Large intestine (tissue), 3 donors: ENCODE measurements around the gene UBL4B. TPM values are rescaled to one million over a fixed set of nuclear protein-coding genes. Genes with fewer than 3 reads are reported as not detected.
A peak's percentile ranks its signal among the peaks of the same experiment; 100 is the strongest.

Source experiments
- DNase-seq, 2 donors: peaks; one replicate each; pipeline versions ENCODE4 v3.0.0 to v3.0.0-alpha.2; 2013
- H3K27ac ChIP-seq: one replicate; pipeline ENCODE4 v1.5.1; 2013; ENCODE audit warnings: low read length
- H3K27me3 ChIP-seq: 2 replicates; pipeline ENCODE4 v1.6.1; 2013; ENCODE audit warnings: low read length; ENCODE audit not compliant: control insufficient read depth, insufficient read depth
- H3K36me3 ChIP-seq: 2 replicates; pipeline ENCODE4 v1.6.1; 2013; ENCODE audit warnings: low read length; ENCODE audit not compliant: control insufficient read depth, insufficient read depth
- H3K4me1 ChIP-seq: one replicate; pipeline ENCODE4 v1.6.1; 2013; ENCODE audit warnings: low read length; ENCODE audit not compliant: control insufficient read depth, insufficient read depth
- H3K4me3 ChIP-seq: one replicate; pipeline ENCODE4 v1.5.1; 2013; ENCODE audit warnings: low read length
- H3K9me3 ChIP-seq: one replicate; pipeline ENCODE4 v1.6.1; 2013; ENCODE audit warnings: mild to moderate bottlenecking, low read depth, low read length, moderate library complexity; ENCODE audit not compliant: control insufficient read depth
- WGBS: methylation state at CpG from one replicate; pipeline ENCODE4 v1.1.5; 2013; ENCODE audit warnings: low lambda C conversion rate; ENCODE audit not compliant: insufficient coverage; 5-methylcytosine and 5-hydroxymethylcytosine counted together
- polyA plus RNA-seq: library from polyadenylated mRNA; unstranded; fragments of 120-200 nt; gene quantifications from one replicate; pipeline ENCODE4 v1.2.1, GENCODE V29; 2013

UBL4B gene
- polyA plus RNA-seq, 1 donor = not detected

DNA sequence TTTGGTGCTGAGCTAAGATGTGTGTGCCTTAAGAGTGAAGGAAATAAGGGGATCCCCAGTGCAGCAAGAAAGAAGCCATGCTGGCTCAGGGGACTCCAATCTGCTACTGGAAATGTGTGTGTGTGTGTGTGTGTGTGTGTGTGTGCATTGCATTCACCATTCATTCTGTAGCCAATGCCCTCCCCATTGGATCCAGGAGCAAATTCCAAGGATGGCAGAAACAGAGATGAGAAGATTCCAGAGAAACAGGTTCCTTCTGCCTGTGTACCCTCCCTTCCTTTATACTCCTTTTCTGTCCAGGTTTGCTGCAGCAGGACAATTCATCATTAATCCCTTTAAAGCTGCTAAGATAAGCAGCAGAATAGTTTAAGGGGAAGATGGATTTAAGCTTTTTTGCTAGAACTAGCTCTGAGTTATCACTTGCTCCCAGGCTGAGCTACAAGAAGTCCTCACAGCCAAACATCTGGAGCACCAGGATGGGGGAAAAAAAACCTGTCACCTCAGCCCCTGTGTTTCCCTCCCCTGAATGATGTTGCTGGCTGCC, 41.2 kb downstream of the UBL4B start:
- Histone ChIP-seq H3K27me3 (peaks cover 52% of the 10 kb centered on the region), H3K36me3 (no peaks in the 10 kb centered on the region)

GRCh38 chr1:110155878-110156522, 43.8 kb downstream of the UBL4B start:
- no CpG with 5 or more reads among the region's 7 CpGs for WGBS
- H3K4me3 ChIP-seq = no peak overlapping the region
- H3K4me1 ChIP-seq = no peaks in the 10 kb centered on the region
- no peaks in the 10 kb centered on the region for H3K9me3 ChIP-seq
- peak in 1 of 2 donors; percentile 51 for DNase-seq
- H3K27ac ChIP-seq = no peak overlapping the region
- H3K36me3 ChIP-seq = no peaks in the 10 kb centered on the region
- H3K27me3 ChIP-seq = peaks cover 28% of the 10 kb centered on the region

More for the DNA sequence above, 41.2 kb downstream of the UBL4B start:
- Histone ChIP-seq H3K9me3 (no peaks in the 10 kb centered on the region), H3K4me1 (no peaks in the 10 kb centered on the region), H3K27ac (no peak overlapping the region), H3K4me3 (no peak overlapping the region)
- DNase-seq = no peak

GRCh38 chr1:110158261-110158660, 46.0 kb downstream of the UBL4B start:
- no CpG with 5 or more reads among the region's 5 CpGs for WGBS
- H3K4me1 ChIP-seq = no peaks in the 10 kb centered on the region
- H3K4me3 ChIP-seq = no peak overlapping the region
- H3K9me3 ChIP-seq = no peaks in the 10 kb centered on the region
- H3K36me3 ChIP-seq = no peaks in the 10 kb centered on the region
- H3K27me3 ChIP-seq = peaks cover 7% of the 10 kb centered on the region
- no peak for DNase-seq
- no peak overlapping the region for H3K27ac ChIP-seq

GRCh38 chr1:110159168-110159567, 46.9 kb downstream of the UBL4B start:
- H3K27ac ChIP-seq = no peak overlapping the region
- no peak for DNase-seq
- WGBS = no CpG with 5 or more reads among the region's 2 CpGs
- H3K9me3 ChIP-seq = no peaks in the 10 kb centered on the region
- H3K27me3 ChIP-seq = peaks cover 2% of the 10 kb centered on the region
- H3K36me3 ChIP-seq = no peaks in the 10 kb centered on the region
- H3K4me1 ChIP-seq = no peaks in the 10 kb centered on the region
- H3K4me3 ChIP-seq = no peak overlapping the region

DNA sequence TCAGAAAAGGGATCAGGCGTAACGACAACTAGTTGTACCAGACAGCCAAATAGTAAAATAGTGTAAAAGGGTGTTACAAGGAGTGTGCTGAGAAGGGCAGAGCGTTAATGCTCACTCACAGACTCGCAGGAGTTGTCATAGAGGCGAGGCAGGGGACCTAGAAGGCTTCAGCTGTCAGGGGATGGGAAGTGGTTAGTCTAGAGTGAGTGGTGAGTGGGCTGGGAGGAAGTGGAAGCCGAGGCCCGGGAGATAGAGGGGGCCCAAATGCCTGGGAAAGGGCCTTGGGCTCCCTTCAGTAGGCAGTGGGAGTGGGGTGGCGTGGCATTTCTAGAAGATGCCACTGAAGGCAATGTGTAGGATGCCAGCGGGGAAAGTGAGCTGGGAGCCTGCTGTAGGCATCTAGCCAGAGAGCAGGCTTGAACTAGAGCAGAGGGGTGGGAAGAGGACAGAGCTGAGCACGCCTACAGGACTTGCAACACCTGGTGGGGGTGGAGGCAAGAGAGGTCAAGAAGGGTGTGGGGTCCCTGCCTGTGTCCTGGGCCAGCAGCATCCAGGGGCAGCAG, 48.4 kb downstream of the UBL4B start:
- Histone ChIP-seq H3K36me3 (no peaks in the 10 kb centered on the region), H3K27ac (no peak overlapping the region), H3K4me3 (no peak overlapping the region), H3K4me1 (no peaks in the 10 kb centered on the region), H3K9me3 (no peaks in the 10 kb centered on the region), H3K27me3 (peaks cover 5% of the 10 kb centered on the region)
- WGBS = 94% methylated on average over 3 of the region's 10 CpGs
- DNase-seq = no peak

GRCh38 chr1:110161165-110161564, 48.9 kb downstream of the UBL4B start:
- Histone ChIP-seq H3K4me3 (no peak overlapping the region), H3K27me3 (peaks cover 8% of the 10 kb centered on the region), H3K4me1 (no peaks in the 10 kb centered on the region), H3K27ac (no peak overlapping the region), H3K36me3 (no peaks in the 10 kb centered on the region), H3K9me3 (no peaks in the 10 kb centered on the region)
- no peak for DNase-seq
- 100% methylated on average over 1 of the region's 3 CpGs for WGBS

GRCh38 chr1:110161849-110162248, 49.6 kb downstream of the UBL4B start:
- DNase-seq = no peak
- H3K4me1 ChIP-seq = no peaks in the 10 kb centered on the region
- peaks cover 8% of the 10 kb centered on the region for H3K27me3 ChIP-seq
- no peaks in the 10 kb centered on the region for H3K36me3 ChIP-seq
- WGBS = no CpG with 5 or more reads among the region's 11 CpGs
- H3K9me3 ChIP-seq = no peaks in the 10 kb centered on the region
- H3K4me3 ChIP-seq = no peak overlapping the region
- H3K27ac ChIP-seq = no peak overlapping the region

Other genes with a start within 250 kb of the UBL4B start
- gene CSF1, start 201.6 kb upstream of the UBL4B start, polyA plus RNA-seq = 9.0 TPM
- gene AHCYL1, start 127.7 kb upstream of the UBL4B start, polyA plus RNA-seq = 89.3 TPM
- 37.8 TPM for gene STRIP1, start 77.8 kb upstream of the UBL4B start, polyA plus RNA-seq
- not detected for gene ALX3, start 41.8 kb upstream of the UBL4B start, polyA plus RNA-seq
- gene SLC6A17, start 38.1 kb downstream of the UBL4B start, polyA plus RNA-seq = 0.33 TPM
- 3.5 TPM for gene KCNC4, start 97.9 kb downstream of the UBL4B start, polyA plus RNA-seq
- 13.1 TPM for gene RBM15, start 226.9 kb downstream of the UBL4B start, polyA plus RNA-seq